ENCODE measurements around the gene ATP6V1B1. TPM values are rescaled to one million over a fixed set of nuclear protein-coding genes. Genes with fewer than 3 reads are reported as not detected.
A peak's percentile ranks its signal among the peaks of the same experiment; 100 is the strongest.

ATP6V1B1 gene
- total and polyA plus RNA-seq, 9 of the 15 experiments (the other 6 are each of a cell fraction or from before 2014, with no cell fraction given): not detected

GRCh38 chr2:70984576-70985282 is 49.0 kb downstream of the ATP6V1B1 start (continued):
- TF ChIP-seq MGA (IDR thresholded peaks at IDR 0.05) (peak; percentile 28; the same call in 1 of the 2 replicates), HMGN3 (IDR thresholded peaks at IDR 0.05; ENCODE audit: borderline replicate concordance, extremely low read depth, insufficient read length, low read depth, low read length) (no peak), CCNT2 (IDR thresholded peaks at IDR 0.05; ENCODE audit: borderline replicate concordance, extremely low read depth, insufficient read length, low read depth, low read length) (no peak), NFE2L1 (tag; IDR thresholded peaks at IDR 0.05; ENCODE audit: borderline replicate concordance, low read depth) (no peak), ZMIZ1 (IDR thresholded peaks at IDR 0.05; ENCODE audit: low read depth in 2 of 2, low read length in 2 of 2) (no peak), ZBTB34 (CRISPR knock-in tag; IDR thresholded peaks at IDR 0.05) (no peak), SP2 (IDR thresholded peaks at IDR 0.05; ENCODE audit: extremely low read depth, low read depth, low read length, poor library complexity, severe bottlenecking) (no peak), RUNX1 (IDR thresholded peaks at IDR 0.05; ENCODE audit: low read depth) (no peak), GTF2A2 (tag; IDR thresholded peaks at IDR 0.05) (no peak)
